Measurements from ENCODE around the gene LRCH4.

LRCH4 gene

DNA sequence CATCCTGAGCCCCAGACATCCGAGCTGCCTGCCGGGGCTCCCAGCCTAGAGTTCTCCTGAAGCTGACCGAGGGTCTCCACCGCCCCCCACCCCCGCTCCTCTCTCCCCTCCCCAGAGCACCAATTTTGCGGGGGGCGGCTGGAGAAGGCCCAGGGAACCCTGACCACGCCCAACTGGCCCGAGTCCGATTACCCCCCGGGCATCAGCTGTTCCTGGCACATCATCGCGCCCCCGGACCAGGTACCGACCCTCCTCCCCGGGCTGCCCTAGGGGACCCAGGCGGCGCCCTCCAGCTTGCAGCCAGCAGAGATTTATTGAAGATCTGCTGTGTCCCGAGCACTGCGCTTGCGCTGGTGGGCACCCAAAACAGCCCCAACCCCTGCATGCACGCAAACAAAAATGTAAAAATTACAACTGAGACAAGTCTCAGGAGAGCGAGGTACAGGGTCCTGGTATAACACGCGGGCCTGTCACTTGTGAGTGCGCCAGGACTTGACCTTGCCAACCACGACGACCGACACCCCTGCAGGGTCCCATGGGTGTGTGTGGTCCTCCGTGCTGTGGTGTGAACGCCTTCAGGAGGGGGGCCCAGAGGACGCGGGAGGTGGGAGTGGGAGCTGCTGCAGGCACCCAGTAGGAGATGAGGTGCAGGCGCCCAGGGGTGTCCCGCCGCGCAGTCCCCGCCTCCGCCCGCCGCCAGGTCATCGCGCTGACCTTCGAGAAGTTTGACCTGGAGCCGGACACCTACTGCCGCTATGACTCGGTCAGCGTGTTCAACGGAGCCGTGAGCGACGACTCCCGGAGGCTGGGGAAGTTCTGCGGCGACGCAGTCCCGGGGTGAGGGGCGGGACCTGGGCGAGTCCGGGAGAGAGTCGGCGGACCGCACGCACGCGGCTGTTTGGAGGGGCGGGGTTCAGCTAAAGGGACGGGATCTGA lies 19.3 kb upstream of the LRCH4 start:
- FAIRE-seq (no peak), DNase-seq (ENCODE audit: insufficient read length, low spot score) (no peak)

DNA sequence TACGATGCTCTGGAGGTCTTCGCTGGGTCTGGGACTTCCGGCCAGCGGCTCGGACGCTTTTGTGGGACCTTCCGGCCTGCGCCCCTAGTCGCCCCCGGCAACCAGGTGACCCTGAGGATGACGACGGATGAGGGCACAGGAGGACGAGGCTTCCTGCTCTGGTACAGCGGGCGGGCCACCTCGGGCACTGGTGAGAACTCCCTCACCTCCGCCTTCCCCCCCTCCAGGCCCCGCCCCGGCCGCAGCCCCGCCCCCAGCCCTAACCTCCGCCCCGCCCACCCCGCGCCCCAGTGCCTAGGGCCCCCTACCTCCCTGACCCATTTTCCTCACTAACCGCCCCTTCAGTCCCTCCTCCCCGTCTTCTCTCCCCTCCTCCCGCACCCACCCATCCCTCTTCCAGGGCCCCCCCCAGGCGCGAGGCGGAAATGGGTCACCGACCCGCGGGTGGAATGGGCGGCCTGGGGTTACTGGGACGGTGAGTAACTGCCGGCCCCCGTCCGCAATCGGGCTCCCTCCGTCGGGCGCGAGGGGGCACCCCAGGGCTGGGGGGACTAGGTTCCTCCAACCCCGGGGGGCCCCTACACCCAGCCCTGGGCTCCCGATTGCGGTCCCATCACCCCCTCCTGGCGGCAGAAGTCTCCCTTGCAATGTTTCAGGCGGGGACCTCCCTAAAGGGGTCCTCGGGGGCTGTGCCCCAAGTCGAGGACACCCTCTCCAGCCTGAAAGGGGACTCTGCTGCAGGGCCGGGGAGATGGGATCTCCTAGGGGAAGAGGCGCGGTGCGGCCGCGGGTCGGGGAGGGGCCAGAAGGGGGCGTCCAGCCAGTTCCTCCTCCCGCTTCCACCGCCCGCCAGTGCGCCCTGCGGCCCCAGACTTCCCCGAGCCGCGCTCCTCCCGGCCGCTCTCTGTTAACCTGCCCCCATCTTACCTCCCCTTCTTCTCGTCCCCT lies 18.4 kb upstream of the LRCH4 start:
- FAIRE-seq (no peak), DNase-seq (ENCODE audit: insufficient read length, low spot score) (peak; percentile 81)

- FAIRE-seq (no peak), DNase-seq (ENCODE audit: insufficient read length, low spot score) (no peak)
Observed at GRCh38 chr7:100603726-100604027, 17.7 kb upstream of the LRCH4 start.

DNA sequence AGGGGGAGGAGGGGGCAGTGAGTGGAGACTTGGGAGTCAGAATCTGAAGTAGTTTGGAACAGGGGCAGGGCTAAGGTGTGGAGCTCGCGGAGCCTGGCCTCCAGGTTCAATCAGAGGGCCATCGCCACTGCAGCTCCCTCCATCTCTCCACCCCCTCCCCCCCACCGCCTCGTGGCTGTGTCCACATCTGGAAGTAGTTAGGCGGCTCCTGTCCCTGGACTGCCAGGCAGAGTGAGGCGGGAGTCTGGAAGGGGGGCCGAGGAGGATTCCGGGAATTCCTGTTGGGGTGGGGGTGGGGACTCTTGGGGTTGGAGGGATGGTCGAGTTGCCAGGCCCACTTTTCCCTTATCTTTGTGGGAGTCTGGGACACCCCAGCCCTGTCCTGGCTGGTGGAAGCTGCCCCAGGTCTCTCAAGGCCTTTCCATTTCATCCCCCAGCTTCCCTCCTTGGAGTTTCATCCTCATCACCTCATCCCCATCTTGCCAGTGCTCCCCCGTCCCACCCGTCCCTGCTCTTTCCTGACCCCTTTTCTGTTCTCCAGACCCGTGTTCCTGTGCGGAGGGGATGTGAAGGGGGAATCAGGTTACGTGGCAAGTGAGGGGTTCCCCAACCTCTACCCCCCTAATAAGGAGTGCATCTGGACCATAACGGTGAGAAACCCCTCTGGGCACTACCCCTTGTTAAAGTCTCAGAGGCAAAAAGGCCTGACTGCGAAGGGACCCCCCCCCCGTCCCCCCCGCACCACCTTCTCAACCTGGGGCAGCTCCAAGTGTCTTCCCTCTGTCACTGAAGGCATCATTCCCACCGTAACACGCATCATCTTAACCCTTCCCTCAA lies 17.2 kb upstream of the LRCH4 start:
- DNase-seq (ENCODE audit: insufficient read length, low spot score), result no peak

GRCh38 chr7:100600730-100601038 lies 14.8 kb upstream of the LRCH4 start:
- DNase-seq (ENCODE audit: insufficient read length, low spot score), result no peak
- no peak for FAIRE-seq

More for the DNA sequence above, 17.2 kb upstream of the LRCH4 start:
- no peak for FAIRE-seq

- no peak for DNase-seq (ENCODE audit: insufficient read length, low spot score)
- no peak for FAIRE-seq
Observed at GRCh38 chr7:100599911-100600729, 14.2 kb upstream of the LRCH4 start.

DNA sequence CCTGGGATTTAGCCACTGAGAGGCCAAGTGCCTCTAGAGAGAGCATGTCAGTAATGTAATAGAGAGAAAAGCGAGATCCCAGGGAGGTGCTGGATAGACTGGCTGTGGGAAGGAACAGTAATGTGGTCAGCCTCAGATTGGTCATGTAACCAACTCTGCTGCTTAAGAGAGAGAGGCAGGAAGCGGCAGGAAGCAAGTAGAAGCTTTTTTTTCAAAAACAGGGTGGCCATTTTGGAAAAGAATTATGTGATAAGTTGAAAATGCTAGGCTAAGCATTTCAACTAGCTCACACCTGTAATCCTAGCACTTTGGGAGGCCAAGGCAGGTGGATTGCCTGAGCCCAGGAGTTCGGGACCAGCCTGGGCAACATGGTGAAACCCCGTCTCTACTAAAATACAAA lies 12.5 kb upstream of the LRCH4 start:
- DNase-seq (ENCODE audit: insufficient read length, low spot score) (no peak), FAIRE-seq (no peak)

DNA sequence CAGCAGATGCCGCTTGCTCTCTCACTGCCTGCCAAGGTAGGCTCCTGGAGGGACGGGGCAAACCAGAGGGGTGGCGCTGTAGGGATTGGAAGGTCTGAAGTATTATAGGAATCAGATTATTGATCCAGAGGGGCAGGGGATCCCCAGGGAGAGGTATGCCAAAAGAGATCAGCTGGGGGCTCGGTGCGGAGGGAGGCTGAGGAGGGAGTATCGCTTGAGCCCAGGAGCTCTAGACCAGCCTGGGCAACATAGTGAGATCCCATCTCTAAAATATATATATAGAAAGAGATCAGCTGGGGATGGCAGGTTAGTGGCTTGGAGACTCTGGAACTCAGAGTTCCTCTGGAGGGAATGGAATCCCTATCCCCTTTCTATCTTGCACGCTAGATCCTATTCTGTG lies 9.3 kb upstream of the LRCH4 start:
- FAIRE-seq (no peak), DNase-seq (ENCODE audit: insufficient read length, low spot score) (no peak)

GRCh38 chr7:100591596-100591995 lies 5.7 kb upstream of the LRCH4 start:
- FAIRE-seq, result no peak

GRCh38 chr7:100590077-100590737 lies 4.3 kb upstream of the LRCH4 start:
- DNase-seq (ENCODE audit: insufficient read length, low spot score) (no peak), FAIRE-seq (no peak)

More at GRCh38 chr7:100591596-100591995, 5.7 kb upstream of the LRCH4 start:
- DNase-seq (ENCODE audit: insufficient read length, low spot score), result no peak

DNA sequence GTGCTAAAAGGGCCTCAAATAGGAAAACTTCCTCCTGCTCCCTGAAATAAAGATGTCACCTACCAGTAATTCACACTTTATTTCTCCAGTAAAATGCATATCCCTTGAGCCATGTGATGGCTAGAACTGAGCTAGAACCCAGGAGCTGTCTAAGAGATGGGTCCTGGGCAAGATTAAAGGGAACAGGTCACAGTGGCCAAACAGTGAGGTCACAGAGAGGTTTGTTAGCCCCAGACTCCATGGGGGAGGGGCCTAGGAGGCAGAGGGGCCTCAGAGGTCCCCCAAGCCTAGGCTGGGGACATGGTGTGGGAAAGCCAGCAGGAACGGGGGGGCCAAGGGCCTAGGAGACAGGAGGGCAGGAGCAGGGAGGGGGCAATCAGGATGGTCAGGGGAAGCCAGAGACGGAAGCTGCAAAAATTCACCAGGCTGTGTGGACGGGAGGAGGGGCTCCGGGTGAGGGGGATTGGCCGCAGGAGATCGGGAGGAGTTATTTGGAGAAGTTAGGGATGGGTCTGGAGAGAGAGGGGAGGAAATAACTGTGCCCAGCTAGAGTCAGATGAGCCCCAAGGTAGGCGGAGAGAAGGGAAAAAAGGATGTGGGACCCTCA lies 3.5 kb upstream of the LRCH4 start:
- DNase-seq (ENCODE audit: insufficient read length, low spot score) (no peak), FAIRE-seq (no peak)

DNA sequence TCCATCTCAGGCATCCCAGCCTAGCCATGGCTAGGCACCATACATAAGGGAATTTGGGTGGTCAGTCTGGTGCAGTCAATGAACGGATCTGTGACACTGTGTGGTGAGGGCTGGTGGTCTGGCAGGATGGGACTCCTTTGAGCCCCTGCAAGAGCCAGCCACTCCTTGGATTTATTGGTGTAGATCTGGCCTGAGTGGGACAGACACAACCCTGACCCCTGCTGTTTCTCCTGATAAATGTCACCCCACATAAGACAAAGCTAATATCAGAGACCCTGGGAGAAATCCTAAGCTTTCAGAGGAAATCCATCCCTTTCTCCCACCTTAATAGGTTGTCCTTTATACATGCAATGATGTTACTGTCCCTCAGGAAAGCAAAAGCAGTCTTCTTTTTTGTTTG lies 2.5 kb upstream of the LRCH4 start:
- FAIRE-seq (no peak), DNase-seq (ENCODE audit: insufficient read length, low spot score) (no peak)

DNA sequence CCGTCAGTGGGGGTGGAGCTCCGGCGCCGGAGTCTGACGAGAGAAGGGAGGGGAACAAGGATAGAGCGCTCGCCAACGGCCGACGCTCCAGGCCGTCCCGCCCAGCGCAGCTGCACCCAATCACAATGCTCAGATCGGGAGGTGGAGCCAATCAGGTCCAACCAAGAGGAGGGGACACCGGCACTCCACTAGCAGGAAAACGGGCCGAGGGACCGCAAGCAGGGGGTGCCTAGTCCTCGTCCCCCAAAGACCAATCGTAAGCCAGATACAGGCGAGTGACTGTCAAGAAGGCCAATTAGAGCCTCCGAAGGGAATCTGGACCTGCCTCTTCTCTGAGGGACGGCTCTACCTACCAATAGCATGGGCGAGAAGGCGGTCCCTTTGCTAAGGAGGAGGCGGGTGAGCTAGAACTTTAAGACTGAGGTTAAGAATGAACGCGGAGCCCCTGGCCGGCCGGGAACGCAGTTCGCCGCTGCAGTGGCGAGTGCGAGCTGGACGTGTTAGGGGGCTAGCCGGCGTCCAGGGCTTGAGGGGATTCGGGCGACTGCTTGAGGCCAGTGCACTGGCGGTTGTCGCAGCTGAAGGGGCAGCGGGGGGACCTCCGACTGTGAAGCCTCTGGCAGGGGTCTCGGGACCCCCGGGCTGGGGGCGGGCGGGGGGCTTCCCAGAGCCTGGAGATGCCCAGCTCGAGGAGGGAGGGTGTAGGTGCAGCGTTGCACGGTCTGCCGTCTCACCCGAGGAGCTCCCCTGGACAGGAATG lies 517 bp upstream of the LRCH4 start, which contains the start of gene FBXO24:
TSS of gene FBXO24 (plus strand) at position 63 of the 760 bp plus-strand sequence. CDS start at position 361, 298 bp downstream.
- peak; percentile 98 for DNase-seq (ENCODE audit: insufficient read length, low spot score)
- FAIRE-seq, result peak; percentile 99

GRCh38 chr7:100584683-100585510 lies 1.0 kb downstream of the LRCH4 start:
- no peak for FAIRE-seq
- no peak for DNase-seq (ENCODE audit: insufficient read length, low spot score)

DNA sequence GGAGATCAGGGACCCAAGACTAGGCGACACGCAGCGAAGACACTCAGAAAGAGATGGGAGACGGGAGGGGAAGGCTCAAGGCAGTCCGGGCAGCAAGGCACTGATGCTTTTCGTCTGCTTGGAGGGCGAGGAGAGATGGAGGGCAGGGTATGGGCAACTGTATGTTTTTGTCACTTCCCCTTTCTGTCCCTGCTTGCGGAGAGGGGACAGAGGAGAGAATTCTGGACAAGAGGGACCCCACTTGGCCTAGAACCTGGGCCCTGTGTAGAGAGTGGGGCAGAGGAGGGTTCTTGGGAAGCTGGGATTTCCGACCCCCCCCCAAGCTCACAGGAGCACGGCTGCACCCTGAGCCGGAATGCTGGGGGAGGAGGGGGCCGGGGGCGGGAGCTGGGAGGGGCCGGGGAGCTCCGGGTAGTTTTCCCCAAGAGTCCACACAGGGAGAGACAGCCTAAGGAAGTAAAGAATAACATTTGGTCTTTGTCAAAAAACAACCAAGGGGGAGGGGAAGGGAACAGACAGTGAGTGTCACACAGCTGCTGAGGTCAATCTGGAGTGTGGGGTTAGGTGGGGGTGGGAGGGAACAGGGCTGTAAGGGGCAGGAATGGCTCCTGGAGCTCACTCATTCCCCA lies 1.8 kb downstream of the LRCH4 start:
- FAIRE-seq, result peak; percentile 88
- DNase-seq (ENCODE audit: insufficient read length, low spot score), result no peak

DNA sequence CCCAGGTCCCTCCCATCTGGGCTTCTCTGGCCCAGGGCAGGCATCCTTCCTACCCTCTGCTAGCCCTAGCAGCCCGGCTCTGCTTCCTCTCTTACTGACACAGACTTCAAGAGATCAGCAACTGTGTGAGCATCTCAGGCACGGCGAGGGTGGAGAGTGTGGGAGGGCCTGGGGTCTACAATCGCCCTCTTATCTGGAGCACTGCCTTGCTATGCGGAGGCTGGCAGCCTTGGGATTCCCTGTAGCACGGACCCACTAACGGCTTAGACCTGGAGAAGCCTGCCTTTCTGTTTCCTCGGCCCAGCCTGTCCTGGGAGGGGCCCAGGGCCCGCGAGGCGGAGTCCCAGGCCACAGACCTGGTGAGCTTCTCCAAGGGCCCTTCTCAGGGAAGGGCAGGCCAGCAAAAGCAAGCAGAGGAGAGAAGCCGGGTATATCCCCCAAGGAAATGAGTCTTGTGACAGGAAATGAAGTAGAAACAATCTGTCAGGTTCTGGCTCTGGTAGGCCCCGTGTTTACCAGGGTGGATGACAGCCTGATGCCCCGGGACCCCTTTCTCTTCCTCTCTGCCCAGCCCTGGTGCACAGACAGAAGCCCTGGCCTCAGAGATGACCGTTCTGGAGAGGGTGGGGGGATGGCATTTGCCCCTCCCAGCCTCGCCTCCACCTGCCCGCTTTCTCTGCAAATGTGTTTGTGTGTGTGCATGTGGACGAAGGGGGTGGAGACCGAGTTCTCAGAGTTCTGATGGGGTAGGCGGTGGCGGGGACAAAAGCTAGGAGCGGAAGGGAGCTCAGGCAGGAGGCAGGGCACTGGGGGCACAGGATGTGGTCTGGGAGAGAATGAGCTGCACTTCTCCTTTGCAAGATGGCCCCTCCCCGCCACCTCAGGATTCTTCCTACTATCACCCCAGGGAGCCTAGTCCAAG lies 2.5 kb downstream of the LRCH4 start:
- FAIRE-seq (peak; percentile 87), DNase-seq (ENCODE audit: insufficient read length, low spot score) (peak; percentile 65)
